NCI-H345 treated with DMSO at 0.1 percent for 48 hours (cell line): Measurements from ENCODE around the gene MACROD2.
A peak's percentile ranks its signal among the peaks of the same experiment; 100 is the strongest.

ENCODE experiments used
- DNase-seq: peaks from one replicate; lab custom pipeline; 2025; ENCODE audit not compliant: unreplicated experiment; lab: John Stamatoyannopoulos, UW

The MACROD2 gene

DNA sequence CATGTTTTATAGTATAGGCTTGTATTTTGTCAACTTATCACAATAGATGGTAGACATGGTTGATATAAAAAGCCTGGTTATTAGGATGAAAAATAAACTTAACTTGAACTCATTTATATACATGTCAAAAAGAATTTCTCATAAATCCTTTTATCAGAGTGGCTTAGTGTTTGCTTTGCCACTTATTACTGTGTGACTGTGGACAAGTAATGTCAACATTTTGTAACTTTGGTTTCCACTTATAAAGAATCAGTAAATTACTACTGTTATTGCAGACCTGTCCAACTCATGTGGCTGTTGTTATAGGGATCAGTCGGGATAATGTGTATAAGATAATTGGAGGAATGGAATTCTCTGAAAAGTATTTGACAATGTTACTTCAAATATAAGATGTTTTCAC lies 1236.9 kb downstream of the MACROD2 start:
- DNase-seq, result no peak

DNA sequence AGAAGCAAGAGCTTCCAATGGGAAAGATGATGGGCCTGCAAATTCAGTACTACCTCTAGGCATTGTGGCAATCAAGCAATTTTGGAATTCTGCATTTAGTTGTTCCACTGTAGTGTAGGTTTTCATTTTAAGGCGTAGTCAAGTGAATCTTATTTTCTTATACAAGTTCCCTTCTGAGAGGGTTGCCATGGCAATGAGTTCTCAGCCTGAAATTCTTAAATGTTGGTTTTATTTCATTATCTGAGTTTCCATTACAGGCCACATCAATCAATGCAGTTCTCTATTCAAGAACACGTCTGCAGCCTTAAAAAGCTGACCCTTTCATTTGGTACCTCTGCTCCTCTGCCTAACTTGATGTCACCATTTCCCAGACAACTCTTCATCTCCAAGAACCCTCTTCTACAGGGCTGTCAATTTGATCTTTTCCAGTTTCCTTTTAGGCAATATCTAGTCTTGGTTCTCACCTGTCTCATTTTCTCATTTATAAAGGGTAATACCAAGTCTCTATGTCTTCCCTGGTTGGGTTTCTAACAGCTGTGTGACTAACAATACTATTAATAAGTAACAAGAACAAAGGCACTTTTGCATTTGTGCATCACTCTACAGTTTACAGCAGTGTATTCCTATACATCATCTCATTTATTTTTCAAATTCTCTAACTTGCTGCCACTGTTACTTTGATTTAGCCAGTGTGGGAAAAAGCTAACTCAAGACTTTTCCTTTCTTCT lies 1240.3 kb downstream of the MACROD2 start:
- no peak for DNase-seq

DNA sequence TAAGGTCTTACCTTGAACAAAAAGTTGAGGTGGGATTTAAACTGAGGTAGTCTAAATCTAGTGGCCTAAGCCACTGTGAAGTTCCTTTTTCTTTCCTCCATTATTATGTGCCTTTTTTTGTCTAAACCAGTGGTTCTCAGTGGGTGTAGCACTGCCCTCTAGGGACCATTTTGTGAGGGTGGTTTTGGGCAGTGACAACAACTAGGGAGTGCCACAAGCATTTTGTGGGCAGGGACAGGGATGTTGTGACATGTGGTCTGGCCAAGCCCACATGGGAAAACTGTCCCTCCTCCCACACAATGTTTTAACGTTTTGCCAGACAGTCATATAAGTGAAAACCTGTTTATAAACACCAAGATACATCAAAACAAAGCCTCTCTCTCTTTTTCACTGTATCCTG lies 1241.5 kb downstream of the MACROD2 start:
- DNase-seq, result no peak

GRCh38 chr20:15239542-15240206 lies 1244.4 kb downstream of the MACROD2 start:
- no peak for DNase-seq

- no peak for DNase-seq
These were observed 1245.5 kb downstream of the MACROD2 start for GRCh38 chr20:15240801-15241200.

- DNase-seq, result no peak
These were observed 1246.4 kb downstream of the MACROD2 start for GRCh38 chr20:15241681-15242080.

DNA sequence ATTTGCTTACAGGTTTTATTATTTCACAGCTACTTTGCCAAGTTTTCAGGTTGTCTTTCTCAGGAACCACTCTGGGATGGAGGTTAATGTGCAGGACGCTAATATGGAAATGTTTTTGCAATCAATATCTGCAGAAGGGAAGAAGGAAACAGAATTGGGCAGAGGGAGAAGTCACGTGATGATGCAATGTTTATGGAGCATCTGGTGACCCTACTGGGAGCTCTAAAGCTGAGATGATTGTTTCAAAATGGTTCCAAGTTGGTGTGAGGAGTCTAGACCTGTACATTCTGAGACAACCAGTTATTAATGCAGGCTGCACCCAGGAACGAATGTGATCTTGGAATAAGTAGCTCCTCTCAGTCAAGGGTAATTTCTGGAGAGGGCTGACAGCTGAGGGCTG lies 1247.5 kb downstream of the MACROD2 start:
- DNase-seq, result no peak

- no peak for DNase-seq
These were observed 1250.6 kb downstream of the MACROD2 start for GRCh38 chr20:15245896-15246295.

DNA sequence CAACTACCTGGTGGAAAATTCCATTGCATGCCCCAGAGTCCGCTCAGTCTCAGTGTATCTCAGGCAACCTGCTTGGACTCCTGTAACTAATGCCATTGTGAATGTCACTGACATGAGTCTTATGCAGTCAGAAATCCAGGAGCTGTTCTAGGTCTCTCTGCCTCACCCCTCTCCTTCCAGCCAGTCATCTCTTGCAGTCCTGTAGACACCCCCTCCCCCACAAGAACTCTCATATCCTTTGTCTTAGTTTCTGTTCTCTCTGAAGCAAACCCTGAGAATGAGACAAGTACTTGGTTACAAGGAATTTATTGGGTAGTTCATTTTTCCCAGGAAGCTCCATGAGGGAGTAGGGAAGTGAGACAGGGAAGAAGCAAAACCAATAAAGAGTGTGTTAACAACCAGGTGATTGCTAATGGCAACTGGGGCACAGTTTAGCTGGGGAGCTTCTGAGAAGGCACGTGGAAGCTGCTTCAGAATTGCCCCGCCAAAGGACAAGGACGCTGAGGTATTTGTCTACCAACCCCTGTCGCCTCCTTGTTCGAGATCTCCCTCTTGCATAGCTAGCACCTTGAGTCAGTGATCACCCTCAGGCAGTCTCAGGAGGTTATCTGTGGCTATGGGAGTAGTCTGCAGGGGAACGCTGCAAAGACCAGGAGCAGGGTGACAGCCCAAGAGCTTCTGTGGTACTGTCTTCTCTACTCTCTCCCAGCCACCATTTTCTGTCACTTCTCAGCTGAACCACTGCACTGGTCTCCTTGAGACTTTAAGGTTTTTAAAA lies 1253.5 kb downstream of the MACROD2 start:
- DNase-seq, result no peak

- DNase-seq, result no peak
These were observed 1255.9 kb downstream of the MACROD2 start for GRCh38 chr20:15251171-15251570.

DNA sequence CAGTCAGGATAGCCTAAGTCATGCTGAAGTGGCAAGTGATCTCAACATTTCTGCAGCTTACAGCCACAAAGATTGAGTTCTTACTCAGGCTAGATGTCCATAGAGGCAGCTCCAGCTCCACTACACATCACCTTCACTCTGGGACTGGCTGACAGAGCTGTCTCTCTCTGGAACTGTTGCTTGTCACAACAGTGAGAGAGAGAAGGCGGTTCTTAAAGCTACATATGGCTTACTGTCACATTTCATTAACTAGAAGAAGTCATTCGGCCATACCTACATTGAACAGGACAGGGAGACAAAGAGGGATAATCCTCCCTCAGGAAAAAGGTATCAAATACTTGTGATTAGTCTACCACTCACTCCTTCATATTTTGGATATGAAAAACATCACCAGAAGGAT lies 1257.0 kb downstream of the MACROD2 start:
- no peak for DNase-seq

DNA sequence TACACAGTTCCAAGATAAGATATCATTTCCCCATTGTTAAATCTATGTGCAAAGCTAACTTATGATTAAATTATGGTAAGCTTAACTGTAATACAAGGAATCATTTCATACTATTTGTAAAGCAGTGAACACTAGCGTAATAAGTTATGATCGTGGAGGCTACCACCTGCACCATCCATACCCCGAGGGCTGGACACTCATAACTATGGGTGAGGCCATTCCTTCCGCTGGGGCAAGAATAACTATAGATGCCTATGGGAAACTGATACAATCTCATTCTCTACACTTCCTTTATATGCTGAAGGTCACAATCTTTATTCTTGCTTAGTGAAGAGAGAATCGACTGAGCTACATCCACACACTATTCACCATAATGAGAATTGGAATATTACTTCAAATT lies 1258.1 kb downstream of the MACROD2 start:
- DNase-seq, result no peak

DNA sequence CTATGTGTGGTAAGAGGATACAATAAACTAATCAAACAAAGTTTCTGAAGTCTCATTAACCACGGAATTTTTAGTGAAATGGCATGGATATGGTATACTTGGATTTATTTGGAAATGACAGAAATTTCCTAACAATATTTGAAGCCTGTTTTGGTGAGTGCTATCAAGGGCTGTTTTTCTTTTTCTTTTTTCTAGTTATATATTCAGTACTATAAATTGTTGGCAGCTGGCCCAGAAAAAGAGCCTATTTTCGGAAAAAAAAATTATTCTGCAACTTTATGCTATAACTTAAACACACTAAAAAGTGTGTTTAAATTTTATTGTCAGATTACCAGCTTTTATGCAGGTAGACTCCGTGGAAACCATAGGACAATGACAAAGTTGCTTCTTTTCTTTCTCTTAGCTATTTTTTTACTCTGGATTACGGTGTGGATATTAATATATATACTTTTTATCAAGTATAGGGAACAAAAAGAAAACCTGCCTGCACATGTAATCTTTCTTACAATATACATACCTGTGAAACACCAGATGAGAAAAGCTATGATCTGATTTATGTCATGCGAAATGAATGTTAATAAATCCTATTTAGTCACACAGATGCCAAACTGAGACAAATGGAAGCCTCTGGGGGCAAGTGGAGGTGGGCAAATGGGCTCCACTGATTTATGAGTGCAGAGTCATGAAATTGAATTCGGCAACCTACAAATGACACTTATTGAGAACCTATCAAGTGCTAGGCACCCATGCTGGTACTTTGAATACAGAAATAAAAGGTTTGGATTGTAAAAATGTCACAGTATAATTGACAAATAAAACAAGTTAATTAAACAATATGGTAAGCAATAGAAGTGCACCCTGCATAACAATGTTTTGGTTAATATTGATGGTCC lies 1261.6 kb downstream of the MACROD2 start:
- DNase-seq, result no peak

GRCh38 chr20:15257569-15257870 lies 1262.2 kb downstream of the MACROD2 start:
- DNase-seq, result no peak

DNA sequence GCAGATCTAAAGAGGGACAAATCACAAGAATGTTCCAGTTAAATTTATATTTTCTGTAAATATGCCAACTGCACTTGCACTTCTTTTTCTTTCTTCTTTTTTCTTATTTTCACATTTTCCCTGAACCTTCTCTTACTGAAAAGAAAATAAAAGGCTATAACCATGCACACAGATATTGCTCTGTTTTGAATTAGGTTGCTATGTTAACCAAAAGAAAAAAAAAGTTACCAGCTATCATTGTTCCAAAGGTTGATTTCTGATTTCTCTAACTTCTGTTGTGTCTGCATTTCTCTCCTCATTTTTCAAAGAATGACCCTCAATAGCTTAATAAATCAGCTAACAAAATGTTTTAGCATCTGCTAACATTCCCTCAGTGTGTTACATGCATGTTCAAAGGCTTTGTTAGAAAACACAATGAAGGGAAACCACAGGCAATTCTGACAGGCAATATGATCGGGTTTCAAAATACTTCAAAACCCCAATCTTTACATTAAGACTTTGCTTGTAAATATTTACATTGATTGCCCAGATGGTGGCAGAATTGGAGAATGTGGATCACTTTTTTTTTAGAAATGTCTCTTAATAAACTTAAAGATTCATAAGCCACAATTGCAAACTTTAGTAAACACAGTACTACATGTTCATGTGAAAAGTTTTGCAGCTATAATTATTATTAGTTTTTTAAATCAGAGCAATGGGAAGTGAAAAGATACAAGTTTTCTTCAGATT lies 1270.4 kb downstream of the MACROD2 start:
- no peak for DNase-seq

DNA sequence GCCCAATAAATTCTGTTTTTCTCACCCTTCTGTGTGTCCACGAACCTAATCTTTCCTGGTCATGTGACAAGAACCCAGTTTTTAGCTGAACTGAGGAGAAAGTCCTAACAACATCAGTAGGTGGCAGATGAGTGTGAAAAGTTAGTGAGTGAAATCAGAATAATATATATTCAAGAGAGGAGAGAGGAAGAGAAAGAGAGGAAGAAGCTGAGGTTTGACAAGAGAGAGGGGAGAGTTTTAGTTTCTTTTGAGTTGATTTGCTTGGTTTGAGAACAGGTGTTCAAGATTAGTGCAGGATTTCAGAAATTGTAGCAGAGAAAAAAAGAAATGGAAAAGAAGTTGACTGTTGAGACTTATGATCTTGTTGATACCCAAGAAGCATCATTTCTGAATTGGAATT lies 1272.6 kb downstream of the MACROD2 start:
- no peak for DNase-seq

GRCh38 chr20:15278041-15278440 lies 1282.7 kb downstream of the MACROD2 start:
- no peak for DNase-seq

DNA sequence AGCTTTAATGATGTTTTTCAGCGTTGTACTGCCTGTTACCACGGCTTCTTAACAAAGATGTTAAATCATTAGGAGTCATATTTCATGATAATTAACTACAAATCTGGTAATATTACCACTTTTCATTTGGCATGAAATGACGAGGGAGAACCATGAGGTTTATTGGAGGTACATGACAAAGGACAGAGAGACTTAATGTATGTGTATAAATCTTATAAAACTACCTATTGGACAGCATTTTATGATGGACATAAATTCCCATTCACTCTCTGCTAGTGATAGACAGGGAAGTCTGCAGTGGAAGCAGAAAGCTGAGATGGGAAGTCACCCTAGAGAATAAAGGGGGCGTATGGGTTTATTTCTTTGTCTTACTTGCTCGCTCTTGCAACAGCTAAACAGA lies 1292.0 kb downstream of the MACROD2 start:
- DNase-seq, result no peak

DNA sequence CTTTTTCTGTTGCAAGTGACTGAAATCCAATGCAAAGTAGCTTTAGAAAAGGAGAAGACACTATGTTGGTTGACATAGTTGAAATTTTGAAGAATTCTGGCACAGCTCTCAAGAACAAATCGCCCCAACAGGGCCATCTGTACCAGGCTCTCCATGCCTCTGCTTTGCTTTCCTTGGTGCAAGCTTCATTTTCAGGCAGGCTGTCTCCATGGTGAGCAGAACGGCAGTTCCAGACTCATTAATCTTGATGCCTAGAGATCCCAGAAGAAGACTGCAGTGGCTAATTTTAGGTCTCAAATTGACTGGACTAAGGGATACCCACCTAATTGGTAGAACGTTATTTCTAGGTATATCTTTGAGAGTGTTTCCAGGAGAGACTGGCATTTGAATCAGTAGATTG lies 1292.8 kb downstream of the MACROD2 start:
- no peak for DNase-seq

- peak; percentile 83 for DNase-seq
These were observed 1294.0 kb downstream of the MACROD2 start for GRCh38 chr20:15289337-15289736.

GRCh38 chr20:15292405-15292804 lies 1297.1 kb downstream of the MACROD2 start:
- no peak for DNase-seq
